Measurements from ENCODE around the gene SNED1.

- TF ChIP-seq SP1 (CRISPR knock-in tag; conservative IDR thresholded peaks at IDR 0.05) (no peak), HMGXB4 (CRISPR knock-in tag; IDR thresholded peaks at IDR 0.05) (no peak), CREB1 (CRISPR knock-in tag; IDR thresholded peaks at IDR 0.05) (no peak), ZNF317 (CRISPR knock-in tag; IDR thresholded peaks at IDR 0.05; ENCODE audit: borderline replicate concordance, low read depth) (no peak), TEAD4 (CRISPR knock-in tag; IDR thresholded peaks at IDR 0.05) (no peak)
- TF ChIP-seq, protein P1, sequence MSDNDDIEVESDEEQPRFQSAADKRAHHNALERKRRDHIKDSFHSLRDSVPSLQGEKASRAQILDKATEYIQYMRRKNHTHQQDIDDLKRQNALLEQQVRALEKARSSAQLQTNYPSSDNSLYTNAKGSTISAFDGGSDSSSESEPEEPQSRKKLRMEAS (CRISPR knock-in tag; IDR thresholded peaks at IDR 0.05) = no peak
- TF ChIP-seq, protein P2, sequence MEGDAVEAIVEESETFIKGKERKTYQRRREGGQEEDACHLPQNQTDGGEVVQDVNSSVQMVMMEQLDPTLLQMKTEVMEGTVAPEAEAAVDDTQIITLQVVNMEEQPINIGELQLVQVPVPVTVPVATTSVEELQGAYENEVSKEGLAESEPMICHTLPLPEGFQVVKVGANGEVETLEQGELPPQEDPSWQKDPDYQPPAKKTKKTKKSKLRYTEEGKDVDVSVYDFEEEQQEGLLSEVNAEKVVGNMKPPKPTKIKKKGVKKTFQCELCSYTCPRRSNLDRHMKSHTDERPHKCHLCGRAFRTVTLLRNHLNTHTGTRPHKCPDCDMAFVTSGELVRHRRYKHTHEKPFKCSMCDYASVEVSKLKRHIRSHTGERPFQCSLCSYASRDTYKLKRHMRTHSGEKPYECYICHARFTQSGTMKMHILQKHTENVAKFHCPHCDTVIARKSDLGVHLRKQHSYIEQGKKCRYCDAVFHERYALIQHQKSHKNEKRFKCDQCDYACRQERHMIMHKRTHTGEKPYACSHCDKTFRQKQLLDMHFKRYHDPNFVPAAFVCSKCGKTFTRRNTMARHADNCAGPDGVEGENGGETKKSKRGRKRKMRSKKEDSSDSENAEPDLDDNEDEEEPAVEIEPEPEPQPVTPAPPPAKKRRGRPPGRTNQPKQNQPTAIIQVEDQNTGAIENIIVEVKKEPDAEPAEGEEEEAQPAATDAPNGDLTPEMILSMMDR (IDR thresholded peaks at IDR 0.05) = no peak
Measured at GRCh38 chr2:240956935-240957655, 41.3 kb upstream of the SNED1 start.
